ENCODE measurements around the gene PHYKPL.

- TF ChIP-seq POLR2AphosphoS5 (IDR thresholded peaks at IDR 0.05; ENCODE audit: low read depth) (no peak), CTCF (IDR thresholded peaks at IDR 0.05; ENCODE audit: insufficient read depth, low read length) (no peak), REST (IDR thresholded peaks at IDR 0.05; ENCODE audit: insufficient replicate concordance, low read depth) (no peak), GABPA (IDR thresholded peaks at IDR 0.05; ENCODE audit: low read depth) (no peak)
Observed at GRCh38 chr5:178177569-178177968, 55.0 kb downstream of the PHYKPL start.
